HepG2 (cell line): Measurements from ENCODE around the gene PFKP. TPM values are rescaled to one million over a fixed set of nuclear protein-coding genes. Genes with fewer than 3 reads are reported as not detected.

ENCODE experiments used
- FOXP1 ChIP-seq, 2 experiments: fragments of 450-650 bp in 1 of 2; IDR thresholded peaks; 2 replicates each; pipeline ENCODE4 v1.6.1; 2017 to 2018; ENCODE audit warnings: antibody characterized with exemption in 1 of 2
- HNF4G ChIP-seq, 2 experiments: sonication (generic) in 1 of 2; formaldehyde crosslinking in 1 of 2; IDR thresholded peaks; 2 replicates each; pipeline versions ENCODE4 v1.4.0 to v1.6.1; 2011 to 2020; ENCODE audit warnings: borderline replicate concordance in 2 of 2, low read depth in 2 of 2, mild to moderate bottlenecking in 2 of 2, low read length in 1 of 2, missing genetic modification reagents in 1 of 2, moderate library complexity in 1 of 2
- NCOA5 ChIP-seq: sonication (generic); formaldehyde crosslinking; IDR thresholded peaks from 2 replicates; pipeline ENCODE4 v1.4.0; 2020; ENCODE audit warnings: missing genetic modification reagents
- NPAS2 ChIP-seq: sonication (generic); formaldehyde crosslinking; IDR thresholded peaks from 2 replicates; pipeline ENCODE4 v1.8.0; 2022; ENCODE audit warnings: mild to moderate bottlenecking, missing genetic modification reagents, borderline replicate concordance
- SALL1 ChIP-seq: sonication (generic); formaldehyde crosslinking; IDR thresholded peaks from 2 replicates; pipeline ENCODE4 v1.8.0; 2022; ENCODE audit warnings: mild to moderate bottlenecking, missing genetic modification reagents
- U2AF2 ChIP-seq: fragments of 200-400 bp; formaldehyde crosslinking; IDR thresholded peaks from 2 replicates; pipeline ENCODE4 v1.6.1; 2017; ENCODE audit warnings: low read depth, mild to moderate bottlenecking, low read length
- ZKSCAN1 ChIP-seq: fragments of 150-350 bp; IDR thresholded peaks from 2 replicates; pipeline ENCODE4 v1.6.1; 2014; ENCODE audit warnings: low read length
- ZNF350 ChIP-seq: sonication (generic); formaldehyde crosslinking; IDR thresholded peaks from 2 replicates; pipeline ENCODE4 v1.4.0; 2020; ENCODE audit warnings: mild to moderate bottlenecking, low read depth, missing genetic modification reagents, borderline replicate concordance
- polyA plus RNA-seq, 8 experiments: library from polyadenylated mRNA; depleted of rRNA in 3 of 8; stranded (reverse) in 7 of 8; unstranded in 1 of 8; fragments of >200 nt; fragmentation: Illumina TruSeq in 4 of 8; extraction: Trizol in 4 of 8; gene quantifications; 2 replicates each; pipeline versions ENCODE4 v1.2.1 to v1.2.3, GENCODE V29; 2011 to 2016; ENCODE audit warnings: low read depth in 4 of 8, missing spikeins in 1 of 8, mixed read lengths in 1 of 8; ENCODE audit not compliant: insufficient read depth in 1 of 8
- total RNA-seq, 5 experiments: library from RNA; depleted of rRNA; stranded (reverse); fragments of >200 nt; fragmentation: Illumina TruSeq; extraction: Trizol; gene quantifications; 2 replicates each; pipeline ENCODE4 v1.2.3, GENCODE V29; 2016; ENCODE audit warnings: low read depth in 1 of 5
- TF ChIP-seq, protein P1 (sequence below): sonication (generic); formaldehyde crosslinking; IDR thresholded peaks from 2 replicates; pipeline ENCODE4 v1.5.1; 2020; ENCODE audit warnings: mild to moderate bottlenecking, missing genetic modification reagents, moderate library complexity
- TF ChIP-seq, protein P2 (sequence below): sonication (generic); formaldehyde crosslinking; IDR thresholded peaks from 2 replicates; pipeline ENCODE4 v1.4.0; 2020; ENCODE audit warnings: low read depth, missing genetic modification reagents
- TF ChIP-seq, protein P3 (sequence below), 2 experiments: IDR thresholded peaks; 2 replicates each; pipeline ENCODE4 v1.6.1; 2011 to 2012; ENCODE audit warnings: low read length in 2 of 2, borderline replicate concordance in 1 of 2, low read depth in 1 of 2, mild to moderate bottlenecking in 1 of 2, moderate library complexity in 1 of 2
- TF ChIP-seq, protein P4 (sequence below): sonication (generic); formaldehyde crosslinking; IDR thresholded peaks from 2 replicates; pipeline ENCODE4 v1.5.0; 2020; ENCODE audit warnings: mild to moderate bottlenecking, missing genetic modification reagents
- TF ChIP-seq, protein P5 (sequence below): sonication (generic); formaldehyde crosslinking; IDR thresholded peaks from 2 replicates; pipeline ENCODE4 v1.4.0; 2020; ENCODE audit warnings: mild to moderate bottlenecking, missing genetic modification reagents

PFKP gene
- total and polyA plus RNA-seq, 2 of the 13 experiments (the other 11 are each of a cell fraction or from before 2014, with no cell fraction given), result 0.80 to 2.4 TPM

DNA sequence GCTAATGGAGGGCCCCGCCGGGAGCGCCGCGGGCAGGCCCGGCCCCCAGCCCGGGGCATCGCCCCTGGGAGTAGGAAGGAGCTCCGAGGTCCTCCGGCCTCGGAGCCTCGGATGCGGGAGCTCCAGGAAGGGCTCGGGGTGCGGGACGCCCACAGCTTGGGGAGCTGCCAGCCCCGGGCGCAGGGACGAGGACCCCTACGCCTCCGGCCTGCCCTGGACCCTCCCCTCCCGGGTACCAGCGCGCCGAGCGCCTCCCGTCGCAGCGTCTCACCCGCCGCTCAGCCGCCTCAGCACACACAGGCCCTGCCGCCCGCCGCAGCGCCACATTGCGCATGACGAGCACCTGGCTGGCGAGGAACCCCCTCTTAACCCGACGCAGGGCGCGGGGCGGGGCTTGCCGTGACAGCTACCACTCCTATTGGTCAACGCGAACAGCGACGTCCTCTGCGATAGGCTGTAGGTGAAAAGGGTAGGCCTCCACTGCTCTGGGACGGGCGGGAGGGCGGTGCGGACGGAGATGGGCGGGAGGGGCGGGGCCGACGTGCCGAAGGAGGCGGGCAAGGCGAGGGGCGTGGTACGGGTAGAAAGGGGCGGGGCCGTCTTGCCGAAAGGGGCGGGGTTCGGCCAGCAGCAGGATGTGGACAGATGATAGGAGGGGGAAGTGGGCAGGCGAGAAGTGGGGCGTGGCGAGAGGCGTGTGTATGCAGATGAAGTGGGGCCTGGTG, 105.3 kb downstream of the PFKP start, which contains the start of gene PITRM1 (continued):
- TF ChIP-seq ZNF350 (no peak), NCOA5 (CRISPR knock-in tag) (no peak), FOXP1 (IDR thresholded peaks at IDR 0.05) (no peak), FOXP1 (CRISPR knock-in tag; IDR thresholded peaks at IDR 0.05) (no peak), U2AF2 (no peak), SALL1 (CRISPR knock-in tag) (peak; percentile 83), ZKSCAN1 (no peak), HNF4G (IDR thresholded peaks at IDR 0.05; ENCODE audit: borderline replicate concordance, low read depth, low read length) (no peak), HNF4G (CRISPR knock-in tag; IDR thresholded peaks at IDR 0.05; ENCODE audit: borderline replicate concordance, low read depth) (no peak), NPAS2 (CRISPR knock-in tag) (no peak)
- TF ChIP-seq, protein P1, sequence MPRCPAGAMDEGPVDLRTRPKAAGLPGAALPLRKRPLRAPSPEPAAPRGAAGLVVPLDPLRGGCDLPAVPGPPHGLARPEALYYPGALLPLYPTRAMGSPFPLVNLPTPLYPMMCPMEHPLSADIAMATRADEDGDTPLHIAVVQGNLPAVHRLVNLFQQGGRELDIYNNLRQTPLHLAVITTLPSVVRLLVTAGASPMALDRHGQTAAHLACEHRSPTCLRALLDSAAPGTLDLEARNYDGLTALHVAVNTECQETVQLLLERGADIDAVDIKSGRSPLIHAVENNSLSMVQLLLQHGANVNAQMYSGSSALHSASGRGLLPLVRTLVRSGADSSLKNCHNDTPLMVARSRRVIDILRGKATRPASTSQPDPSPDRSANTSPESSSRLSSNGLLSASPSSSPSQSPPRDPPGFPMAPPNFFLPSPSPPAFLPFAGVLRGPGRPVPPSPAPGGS (CRISPR knock-in tag), result peak; percentile 68; the same call in 1 of the 2 replicates
- TF ChIP-seq, protein P2, sequence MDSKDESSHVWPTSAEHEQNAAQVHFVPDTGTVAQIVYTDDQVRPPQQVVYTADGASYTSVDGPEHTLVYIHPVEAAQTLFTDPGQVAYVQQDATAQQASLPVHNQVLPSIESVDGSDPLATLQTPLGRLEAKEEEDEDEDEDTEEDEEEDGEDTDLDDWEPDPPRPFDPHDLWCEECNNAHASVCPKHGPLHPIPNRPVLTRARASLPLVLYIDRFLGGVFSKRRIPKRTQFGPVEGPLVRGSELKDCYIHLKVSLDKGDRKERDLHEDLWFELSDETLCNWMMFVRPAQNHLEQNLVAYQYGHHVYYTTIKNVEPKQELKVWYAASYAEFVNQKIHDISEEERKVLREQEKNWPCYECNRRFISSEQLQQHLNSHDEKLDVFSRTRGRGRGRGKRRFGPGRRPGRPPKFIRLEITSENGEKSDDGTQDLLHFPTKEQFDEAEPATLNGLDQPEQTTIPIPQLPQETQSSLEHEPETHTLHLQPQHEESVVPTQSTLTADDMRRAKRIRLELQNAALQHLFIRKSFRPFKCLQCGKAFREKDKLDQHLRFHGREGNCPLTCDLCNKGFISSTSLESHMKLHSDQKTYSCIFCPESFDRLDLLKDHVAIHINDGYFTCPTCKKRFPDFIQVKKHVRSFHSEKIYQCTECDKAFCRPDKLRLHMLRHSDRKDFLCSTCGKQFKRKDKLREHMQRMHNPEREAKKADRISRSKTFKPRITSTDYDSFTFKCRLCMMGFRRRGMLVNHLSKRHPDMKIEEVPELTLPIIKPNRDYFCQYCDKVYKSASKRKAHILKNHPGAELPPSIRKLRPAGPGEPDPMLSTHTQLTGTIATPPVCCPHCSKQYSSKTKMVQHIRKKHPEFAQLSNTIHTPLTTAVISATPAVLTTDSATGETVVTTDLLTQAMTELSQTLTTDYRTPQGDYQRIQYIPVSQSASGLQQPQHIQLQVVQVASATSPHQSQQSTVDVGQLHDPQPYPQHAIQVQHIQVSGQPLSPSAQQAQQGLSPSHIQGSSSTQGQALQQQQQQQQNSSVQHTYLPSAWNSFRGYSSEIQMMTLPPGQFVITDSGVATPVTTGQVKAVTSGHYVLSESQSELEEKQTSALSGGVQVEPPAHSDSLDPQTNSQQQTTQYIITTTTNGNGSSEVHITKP (CRISPR knock-in tag), result no peak
- TF ChIP-seq, protein P3, sequence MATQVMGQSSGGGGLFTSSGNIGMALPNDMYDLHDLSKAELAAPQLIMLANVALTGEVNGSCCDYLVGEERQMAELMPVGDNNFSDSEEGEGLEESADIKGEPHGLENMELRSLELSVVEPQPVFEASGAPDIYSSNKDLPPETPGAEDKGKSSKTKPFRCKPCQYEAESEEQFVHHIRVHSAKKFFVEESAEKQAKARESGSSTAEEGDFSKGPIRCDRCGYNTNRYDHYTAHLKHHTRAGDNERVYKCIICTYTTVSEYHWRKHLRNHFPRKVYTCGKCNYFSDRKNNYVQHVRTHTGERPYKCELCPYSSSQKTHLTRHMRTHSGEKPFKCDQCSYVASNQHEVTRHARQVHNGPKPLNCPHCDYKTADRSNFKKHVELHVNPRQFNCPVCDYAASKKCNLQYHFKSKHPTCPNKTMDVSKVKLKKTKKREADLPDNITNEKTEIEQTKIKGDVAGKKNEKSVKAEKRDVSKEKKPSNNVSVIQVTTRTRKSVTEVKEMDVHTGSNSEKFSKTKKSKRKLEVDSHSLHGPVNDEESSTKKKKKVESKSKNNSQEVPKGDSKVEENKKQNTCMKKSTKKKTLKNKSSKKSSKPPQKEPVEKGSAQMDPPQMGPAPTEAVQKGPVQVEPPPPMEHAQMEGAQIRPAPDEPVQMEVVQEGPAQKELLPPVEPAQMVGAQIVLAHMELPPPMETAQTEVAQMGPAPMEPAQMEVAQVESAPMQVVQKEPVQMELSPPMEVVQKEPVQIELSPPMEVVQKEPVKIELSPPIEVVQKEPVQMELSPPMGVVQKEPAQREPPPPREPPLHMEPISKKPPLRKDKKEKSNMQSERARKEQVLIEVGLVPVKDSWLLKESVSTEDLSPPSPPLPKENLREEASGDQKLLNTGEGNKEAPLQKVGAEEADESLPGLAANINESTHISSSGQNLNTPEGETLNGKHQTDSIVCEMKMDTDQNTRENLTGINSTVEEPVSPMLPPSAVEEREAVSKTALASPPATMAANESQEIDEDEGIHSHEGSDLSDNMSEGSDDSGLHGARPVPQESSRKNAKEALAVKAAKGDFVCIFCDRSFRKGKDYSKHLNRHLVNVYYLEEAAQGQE (IDR thresholded peaks at IDR 0.05; ENCODE audit: borderline replicate concordance in 1 of 2, low read depth in 1 of 2, low read length in 2 of 2), result no peak
- TF ChIP-seq, protein P4, sequence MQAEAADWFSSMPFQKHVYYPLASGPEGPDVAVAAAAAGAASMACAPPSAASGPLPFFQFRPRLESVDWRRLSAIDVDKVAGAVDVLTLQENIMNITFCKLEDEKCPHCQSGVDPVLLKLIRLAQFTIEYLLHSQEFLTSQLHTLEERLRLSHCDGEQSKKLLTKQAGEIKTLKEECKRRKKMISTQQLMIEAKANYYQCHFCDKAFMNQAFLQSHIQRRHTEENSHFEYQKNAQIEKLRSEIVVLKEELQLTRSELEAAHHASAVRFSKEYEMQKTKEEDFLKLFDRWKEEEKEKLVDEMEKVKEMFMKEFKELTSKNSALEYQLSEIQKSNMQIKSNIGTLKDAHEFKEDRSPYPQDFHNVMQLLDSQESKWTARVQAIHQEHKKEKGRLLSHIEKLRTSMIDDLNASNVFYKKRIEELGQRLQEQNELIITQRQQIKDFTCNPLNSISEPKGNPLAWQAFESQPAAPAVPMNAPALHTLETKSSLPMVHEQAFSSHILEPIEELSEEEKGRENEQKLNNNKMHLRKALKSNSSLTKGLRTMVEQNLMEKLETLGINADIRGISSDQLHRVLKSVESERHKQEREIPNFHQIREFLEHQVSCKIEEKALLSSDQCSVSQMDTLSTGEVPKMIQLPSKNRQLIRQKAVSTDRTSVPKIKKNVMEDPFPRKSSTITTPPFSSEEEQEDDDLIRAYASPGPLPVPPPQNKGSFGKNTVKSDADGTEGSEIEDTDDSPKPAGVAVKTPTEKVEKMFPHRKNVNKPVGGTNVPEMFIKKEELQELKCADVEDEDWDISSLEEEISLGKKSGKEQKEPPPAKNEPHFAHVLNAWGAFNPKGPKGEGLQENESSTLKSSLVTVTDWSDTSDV (CRISPR knock-in tag), result no peak
- TF ChIP-seq, protein P5, sequence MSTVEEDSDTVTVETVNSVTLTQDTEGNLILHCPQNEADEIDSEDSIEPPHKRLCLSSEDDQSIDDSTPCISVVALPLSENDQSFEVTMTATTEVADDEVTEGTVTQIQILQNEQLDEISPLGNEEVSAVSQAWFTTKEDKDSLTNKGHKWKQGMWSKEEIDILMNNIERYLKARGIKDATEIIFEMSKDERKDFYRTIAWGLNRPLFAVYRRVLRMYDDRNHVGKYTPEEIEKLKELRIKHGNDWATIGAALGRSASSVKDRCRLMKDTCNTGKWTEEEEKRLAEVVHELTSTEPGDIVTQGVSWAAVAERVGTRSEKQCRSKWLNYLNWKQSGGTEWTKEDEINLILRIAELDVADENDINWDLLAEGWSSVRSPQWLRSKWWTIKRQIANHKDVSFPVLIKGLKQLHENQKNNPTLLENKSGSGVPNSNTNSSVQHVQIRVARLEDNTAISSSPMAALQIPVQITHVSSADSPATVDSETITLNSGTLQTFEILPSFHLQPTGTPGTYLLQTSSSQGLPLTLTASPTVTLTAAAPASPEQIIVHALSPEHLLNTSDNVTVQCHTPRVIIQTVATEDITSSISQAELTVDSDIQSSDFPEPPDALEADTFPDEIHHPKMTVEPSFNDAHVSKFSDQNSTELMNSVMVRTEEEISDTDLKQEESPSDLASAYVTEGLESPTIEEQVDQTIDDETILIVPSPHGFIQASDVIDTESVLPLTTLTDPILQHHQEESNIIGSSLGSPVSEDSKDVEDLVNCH (CRISPR knock-in tag), result no peak
